ENCODE data around the gene EGFL8.

Gene EGFL8

DNA sequence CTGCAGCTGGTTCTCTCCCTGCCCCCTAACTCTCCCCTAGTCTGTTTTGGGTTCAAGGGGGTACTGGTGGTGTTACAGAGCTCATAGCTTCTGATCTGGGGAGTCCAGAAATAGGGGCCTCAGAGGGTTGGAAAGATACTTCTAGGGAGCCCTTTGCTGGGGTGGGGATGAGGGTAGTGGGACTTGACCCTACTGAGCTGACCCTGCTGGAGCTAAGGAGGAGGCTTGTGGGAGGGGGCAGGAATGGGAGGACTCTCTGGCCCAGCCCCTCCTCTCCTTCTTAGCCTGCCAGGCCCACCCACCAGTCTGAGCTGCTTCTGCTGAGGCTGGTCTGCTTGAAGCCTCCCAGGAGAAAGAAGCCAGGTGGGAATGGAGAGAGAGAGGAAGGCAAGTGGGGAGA lies at the start of gene EGFL8:
Gene EGFL8 (plus strand): TSS at position 301 of the 400 bp plus-strand sequence. CDS start 1,571 bp downstream, outside the sequence.
- Histone ChIP-seq H3K4me3 (ENCODE audit: low read length) (no peak within 1 kb of the TSS), H3K9ac (ENCODE audit: low read length) (no peak within 1 kb of the TSS), H3K36me3 (ENCODE audit: control insufficient read depth, low read depth, low read length) (peaks cover 28% of the 10 kb centered on the region), H3K27me3 (ENCODE audit: control insufficient read depth, insufficient read depth, low read length) (no peaks in the 10 kb centered on the region), H3K9me3 (ENCODE audit: control insufficient read depth, low read depth, low read length) (no peaks in the 10 kb centered on the region), H3K27ac (ENCODE audit: low read length) (no peak within 1 kb of the TSS), H3K4me1 (ENCODE audit: control insufficient read depth, low read depth, low read length) (no peaks in the 10 kb centered on the region)

DNA sequence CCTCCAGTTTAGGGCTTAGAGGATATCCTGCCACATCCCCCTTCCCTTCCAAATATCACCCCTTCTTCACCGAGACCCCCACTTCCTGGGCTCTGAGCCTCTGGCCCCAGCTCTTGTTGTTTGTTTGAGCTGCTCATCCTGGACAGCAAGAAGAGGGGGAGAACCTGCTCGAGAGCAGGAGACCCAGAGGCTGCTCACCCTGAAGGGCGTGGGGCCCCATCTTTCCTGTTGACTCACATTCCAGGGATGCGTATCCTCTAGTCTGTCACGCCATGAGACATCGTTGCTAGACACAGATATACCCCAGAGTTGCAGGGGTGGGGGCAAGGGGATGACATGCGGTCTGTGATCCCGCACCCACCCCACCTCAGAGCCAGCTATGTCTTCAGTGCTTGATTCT lies 49.6 kb upstream of the EGFL8 start:
- Histone ChIP-seq H3K27me3 (ENCODE audit: control insufficient read depth, insufficient read depth, low read length) (peaks cover 2% of the 10 kb centered on the region), H3K9me3 (ENCODE audit: control insufficient read depth, low read depth, low read length) (no peaks in the 10 kb centered on the region), H3K4me3 (ENCODE audit: low read length) (no peak overlapping the region), H3K9ac (ENCODE audit: low read length) (no peak overlapping the region), H3K4me1 (ENCODE audit: control insufficient read depth, low read depth, low read length) (no peaks in the 10 kb centered on the region), H3K27ac (ENCODE audit: low read length) (no peak overlapping the region), H3K36me3 (ENCODE audit: control insufficient read depth, low read depth, low read length) (peaks cover 21% of the 10 kb centered on the region)

DNA sequence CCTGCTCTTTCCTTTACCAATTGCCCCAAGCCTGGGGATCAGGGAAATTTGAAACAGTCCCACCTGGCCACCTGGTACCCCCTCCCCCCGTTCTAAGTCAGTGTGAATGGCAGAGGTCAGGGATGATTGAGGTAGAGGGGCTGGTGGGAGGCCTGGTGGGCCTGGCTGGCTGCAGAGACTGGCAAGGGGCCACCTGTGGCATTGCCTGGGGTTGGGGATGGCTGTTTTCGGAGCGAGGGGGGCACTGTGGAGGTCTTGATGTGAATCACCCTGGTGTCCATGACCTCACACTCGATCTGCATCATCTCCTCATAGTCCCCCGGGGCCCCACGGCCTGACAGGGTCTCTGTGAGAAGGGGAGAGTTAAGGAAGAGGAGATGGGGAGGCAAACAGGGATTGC lies 48.8 kb upstream of the EGFL8 start:
- no peaks in the 10 kb centered on the region for H3K9me3 ChIP-seq (ENCODE audit: control insufficient read depth, low read depth, low read length)
- no peak overlapping the region for H3K4me3 ChIP-seq (ENCODE audit: low read length)
- H3K9ac ChIP-seq (ENCODE audit: low read length), result no peak overlapping the region
- no peaks in the 10 kb centered on the region for H3K4me1 ChIP-seq (ENCODE audit: control insufficient read depth, low read depth, low read length)
- peaks cover 25% of the 10 kb centered on the region for H3K36me3 ChIP-seq (ENCODE audit: control insufficient read depth, low read depth, low read length)
- no peaks in the 10 kb centered on the region for H3K27me3 ChIP-seq (ENCODE audit: control insufficient read depth, insufficient read depth, low read length)
- H3K27ac ChIP-seq (ENCODE audit: low read length), result no peak overlapping the region

DNA sequence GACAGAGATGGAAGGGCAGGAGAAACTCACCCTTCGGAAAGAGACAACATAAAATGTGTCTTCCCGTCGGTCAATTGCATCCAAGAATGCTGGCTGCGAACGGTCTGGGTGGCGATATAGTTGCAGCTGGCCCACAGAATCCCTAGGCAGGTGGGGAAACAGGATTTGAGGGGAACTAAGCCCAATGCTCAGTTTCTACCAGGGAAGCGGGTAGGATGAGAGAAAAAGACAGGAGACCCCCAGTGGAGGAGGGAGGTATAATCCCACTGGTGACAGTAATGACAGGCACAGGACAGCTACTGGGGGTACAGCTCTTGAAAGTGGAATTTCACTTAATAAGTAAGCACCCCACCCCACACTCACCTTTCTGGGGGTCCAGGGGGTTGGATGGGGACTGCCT lies 47.7 kb upstream of the EGFL8 start:
- Histone ChIP-seq H3K9me3 (ENCODE audit: control insufficient read depth, low read depth, low read length) (no peaks in the 10 kb centered on the region), H3K36me3 (ENCODE audit: control insufficient read depth, low read depth, low read length) (peaks cover 34% of the 10 kb centered on the region), H3K27ac (ENCODE audit: low read length) (no peak overlapping the region), H3K27me3 (ENCODE audit: control insufficient read depth, insufficient read depth, low read length) (no peaks in the 10 kb centered on the region), H3K4me3 (ENCODE audit: low read length) (no peak overlapping the region), H3K9ac (ENCODE audit: low read length) (no peak overlapping the region), H3K4me1 (ENCODE audit: control insufficient read depth, low read depth, low read length) (no peaks in the 10 kb centered on the region)

DNA sequence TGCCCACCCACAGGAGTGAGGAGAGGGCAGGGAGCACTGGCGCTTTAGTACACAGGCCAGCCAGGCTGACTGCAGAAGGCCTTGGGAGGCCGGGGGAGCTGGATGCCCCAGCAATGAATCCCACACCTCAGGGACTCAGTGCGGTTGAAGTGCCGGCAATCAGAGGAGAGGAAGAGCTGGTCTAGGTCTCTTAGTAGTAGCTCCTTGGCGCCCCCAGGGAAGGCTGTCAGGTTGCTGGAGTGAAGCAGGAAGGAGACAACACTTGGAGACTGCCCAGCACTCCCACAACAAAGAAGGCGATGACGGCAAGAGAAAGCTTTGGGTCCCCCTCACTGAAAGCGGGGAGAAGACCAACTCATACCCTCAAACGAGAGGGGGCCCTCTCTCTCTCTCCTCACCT lies 46.9 kb upstream of the EGFL8 start:
- H3K27ac ChIP-seq (ENCODE audit: low read length), result no peak overlapping the region
- no peaks in the 10 kb centered on the region for H3K4me1 ChIP-seq (ENCODE audit: control insufficient read depth, low read depth, low read length)
- peaks cover 39% of the 10 kb centered on the region for H3K36me3 ChIP-seq (ENCODE audit: control insufficient read depth, low read depth, low read length)
- no peaks in the 10 kb centered on the region for H3K27me3 ChIP-seq (ENCODE audit: control insufficient read depth, insufficient read depth, low read length)
- H3K4me3 ChIP-seq (ENCODE audit: low read length), result no peak overlapping the region
- no peaks in the 10 kb centered on the region for H3K9me3 ChIP-seq (ENCODE audit: control insufficient read depth, low read depth, low read length)
- H3K9ac ChIP-seq (ENCODE audit: low read length), result no peak overlapping the region

DNA sequence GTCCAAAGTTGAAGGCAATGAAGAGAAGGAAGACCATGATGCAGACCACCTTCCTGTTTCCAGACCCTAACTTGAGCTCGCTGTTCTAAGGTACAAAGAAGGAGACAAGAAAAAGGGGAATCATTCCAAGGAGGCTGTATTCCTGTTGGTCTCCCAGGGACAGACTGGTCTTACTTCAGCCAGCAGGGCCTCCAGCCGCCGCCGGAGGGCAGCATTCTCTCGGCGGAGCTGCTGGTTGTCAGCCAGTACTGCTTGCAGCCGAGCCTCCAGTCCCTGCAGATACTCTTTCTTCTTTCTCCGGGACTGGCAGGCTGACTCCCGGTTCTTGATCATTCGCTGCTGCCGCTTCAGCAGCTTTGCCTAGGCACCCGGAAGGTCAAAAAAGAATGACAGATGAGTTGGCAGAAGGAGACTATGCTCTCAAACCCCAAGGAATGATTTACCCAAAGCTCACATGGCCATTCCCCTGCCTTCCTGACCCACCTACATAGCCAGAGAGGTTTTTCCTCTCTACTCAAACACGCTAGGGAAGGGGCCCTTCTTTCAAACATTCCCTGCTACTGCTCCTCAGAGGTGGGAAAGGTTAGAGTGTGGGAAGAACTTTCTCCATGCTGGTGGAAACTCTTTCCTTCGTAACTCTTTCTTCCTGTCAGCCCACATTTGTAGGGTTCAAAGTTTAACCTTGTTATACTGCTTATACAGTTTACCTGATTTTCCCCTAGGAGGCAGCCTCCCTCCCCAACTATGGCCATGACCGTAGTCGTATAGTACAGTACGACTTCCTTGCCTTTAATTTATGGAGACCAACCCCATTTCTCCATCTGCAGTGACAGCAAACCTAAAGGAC lies 45.4 kb upstream of the EGFL8 start:
- H3K27me3 ChIP-seq (ENCODE audit: control insufficient read depth, insufficient read depth, low read length), result no peaks in the 10 kb centered on the region
- no peak overlapping the region for H3K4me3 ChIP-seq (ENCODE audit: low read length)
- H3K9me3 ChIP-seq (ENCODE audit: control insufficient read depth, low read depth, low read length), result no peaks in the 10 kb centered on the region
- no peak overlapping the region for H3K9ac ChIP-seq (ENCODE audit: low read length)
- H3K36me3 ChIP-seq (ENCODE audit: control insufficient read depth, low read depth, low read length), result peaks cover 44% of the 10 kb centered on the region
- H3K27ac ChIP-seq (ENCODE audit: low read length), result no peak overlapping the region
- no peaks in the 10 kb centered on the region for H3K4me1 ChIP-seq (ENCODE audit: control insufficient read depth, low read depth, low read length)

DNA sequence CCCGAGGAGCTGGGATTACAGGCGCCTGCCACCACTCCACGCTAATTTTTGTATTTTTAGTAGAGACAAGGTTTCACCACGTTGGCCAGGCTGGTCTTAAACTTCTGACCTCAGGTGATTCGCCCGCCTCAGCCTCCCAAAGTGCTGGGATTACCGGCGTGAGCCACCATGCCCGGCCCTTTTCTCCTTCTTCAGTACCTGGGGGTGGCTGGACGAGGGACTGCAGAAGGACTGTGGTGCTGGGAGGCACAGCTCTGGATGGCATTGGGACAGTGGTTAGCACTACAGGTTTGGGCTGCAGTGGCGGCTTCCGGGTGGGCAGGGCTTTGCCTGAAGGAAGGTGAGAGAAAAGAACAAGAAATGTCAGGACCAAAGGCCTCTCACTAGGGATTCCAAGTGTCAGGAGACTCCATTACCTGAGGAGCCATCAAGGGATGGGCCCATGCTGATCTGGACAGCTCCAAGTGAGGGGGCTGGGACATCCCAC lies 43.8 kb upstream of the EGFL8 start:
- Histone ChIP-seq H3K27me3 (ENCODE audit: control insufficient read depth, insufficient read depth, low read length) (no peaks in the 10 kb centered on the region), H3K4me1 (ENCODE audit: control insufficient read depth, low read depth, low read length) (no peaks in the 10 kb centered on the region), H3K36me3 (ENCODE audit: control insufficient read depth, low read depth, low read length) (peaks cover 44% of the 10 kb centered on the region), H3K4me3 (ENCODE audit: low read length) (no peak overlapping the region), H3K9me3 (ENCODE audit: control insufficient read depth, low read depth, low read length) (no peaks in the 10 kb centered on the region), H3K27ac (ENCODE audit: low read length) (no peak overlapping the region), H3K9ac (ENCODE audit: low read length) (no peak overlapping the region)

DNA sequence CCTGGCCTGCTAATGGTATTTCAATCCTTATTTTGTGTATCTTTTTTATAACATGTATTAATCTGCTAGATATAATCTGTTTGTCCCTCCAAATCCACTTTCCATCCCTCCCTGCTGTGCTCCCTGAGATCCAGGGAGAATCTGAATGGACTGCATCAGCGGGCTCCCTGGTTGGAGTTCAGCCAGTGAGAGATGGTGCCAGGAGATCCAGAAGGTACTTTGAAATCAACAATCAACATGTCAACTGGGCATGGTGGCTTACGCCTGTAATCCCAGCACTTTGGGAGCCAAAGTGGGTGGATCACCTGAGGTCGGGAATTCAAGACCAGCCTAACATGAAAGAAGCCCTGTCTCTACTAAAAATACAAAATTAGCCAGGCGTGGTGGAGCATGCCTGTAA lies 40.7 kb upstream of the EGFL8 start:
- H3K4me1 ChIP-seq (ENCODE audit: control insufficient read depth, low read depth, low read length), result no peaks in the 10 kb centered on the region
- H3K27ac ChIP-seq (ENCODE audit: low read length), result no peak overlapping the region
- no peak overlapping the region for H3K9ac ChIP-seq (ENCODE audit: low read length)
- no peaks in the 10 kb centered on the region for H3K27me3 ChIP-seq (ENCODE audit: control insufficient read depth, insufficient read depth, low read length)
- peaks cover 32% of the 10 kb centered on the region for H3K36me3 ChIP-seq (ENCODE audit: control insufficient read depth, low read depth, low read length)
- no peaks in the 10 kb centered on the region for H3K9me3 ChIP-seq (ENCODE audit: control insufficient read depth, low read depth, low read length)
- H3K4me3 ChIP-seq (ENCODE audit: low read length), result no peak overlapping the region

DNA sequence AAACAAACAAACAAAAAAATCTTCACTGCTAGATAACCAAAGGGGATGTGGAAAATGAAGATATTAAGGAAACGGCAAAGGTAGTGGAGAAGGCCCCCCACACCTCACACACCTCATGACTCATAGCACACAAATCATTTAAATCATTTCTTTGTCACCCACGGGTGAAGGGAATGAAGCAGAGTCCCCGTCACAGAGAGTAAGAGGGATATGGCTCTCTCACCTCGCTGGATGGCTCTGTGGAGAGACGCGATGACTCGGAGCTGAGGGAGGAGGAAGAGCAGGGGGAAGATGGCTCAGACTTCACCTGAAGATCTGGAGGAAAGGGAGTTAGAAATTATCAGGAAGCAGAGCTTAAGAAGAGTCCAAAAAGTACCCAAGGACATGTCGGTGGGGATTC lies 37.5 kb upstream of the EGFL8 start:
- peak overlapping the region; percentile 90 for H3K4me3 ChIP-seq (ENCODE audit: low read length)
- H3K27ac ChIP-seq (ENCODE audit: low read length), result no peak overlapping the region
- peak overlapping the region; percentile 84 for H3K9ac ChIP-seq (ENCODE audit: low read length)

DNA sequence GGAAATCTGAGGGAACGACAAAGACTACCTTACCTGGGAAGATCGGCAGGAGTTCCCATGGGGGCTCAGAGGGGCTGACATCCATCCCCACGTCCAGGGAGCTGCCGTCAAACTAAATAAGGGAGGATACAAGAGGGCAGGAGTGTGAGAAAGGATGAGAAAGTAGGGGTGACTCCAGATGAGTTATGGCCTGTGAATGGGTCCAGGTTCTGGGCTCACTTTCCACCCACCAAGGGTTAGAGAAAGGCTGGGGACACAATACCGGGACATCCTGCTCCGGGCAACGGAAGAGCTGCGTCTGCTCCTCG lies 37.0 kb upstream of the EGFL8 start:
- Histone ChIP-seq H3K9ac (ENCODE audit: low read length) (peak overlapping the region; percentile 84), H3K9me3 (ENCODE audit: control insufficient read depth, low read depth, low read length) (no peaks in the 10 kb centered on the region), H3K36me3 (ENCODE audit: control insufficient read depth, low read depth, low read length) (peaks cover 11% of the 10 kb centered on the region), H3K4me1 (ENCODE audit: control insufficient read depth, low read depth, low read length) (peaks cover 7% of the 10 kb centered on the region), H3K27me3 (ENCODE audit: control insufficient read depth, insufficient read depth, low read length) (no peaks in the 10 kb centered on the region), H3K27ac (ENCODE audit: low read length) (peak overlapping the region; percentile 39), H3K4me3 (ENCODE audit: low read length) (peak overlapping the region; percentile 90)

More for the DNA sequence above, 37.5 kb upstream of the EGFL8 start:
- Histone ChIP-seq H3K4me1 (ENCODE audit: control insufficient read depth, low read depth, low read length) (peaks cover 7% of the 10 kb centered on the region), H3K27me3 (ENCODE audit: control insufficient read depth, insufficient read depth, low read length) (no peaks in the 10 kb centered on the region), H3K9me3 (ENCODE audit: control insufficient read depth, low read depth, low read length) (no peaks in the 10 kb centered on the region), H3K36me3 (ENCODE audit: control insufficient read depth, low read depth, low read length) (peaks cover 14% of the 10 kb centered on the region)

DNA sequence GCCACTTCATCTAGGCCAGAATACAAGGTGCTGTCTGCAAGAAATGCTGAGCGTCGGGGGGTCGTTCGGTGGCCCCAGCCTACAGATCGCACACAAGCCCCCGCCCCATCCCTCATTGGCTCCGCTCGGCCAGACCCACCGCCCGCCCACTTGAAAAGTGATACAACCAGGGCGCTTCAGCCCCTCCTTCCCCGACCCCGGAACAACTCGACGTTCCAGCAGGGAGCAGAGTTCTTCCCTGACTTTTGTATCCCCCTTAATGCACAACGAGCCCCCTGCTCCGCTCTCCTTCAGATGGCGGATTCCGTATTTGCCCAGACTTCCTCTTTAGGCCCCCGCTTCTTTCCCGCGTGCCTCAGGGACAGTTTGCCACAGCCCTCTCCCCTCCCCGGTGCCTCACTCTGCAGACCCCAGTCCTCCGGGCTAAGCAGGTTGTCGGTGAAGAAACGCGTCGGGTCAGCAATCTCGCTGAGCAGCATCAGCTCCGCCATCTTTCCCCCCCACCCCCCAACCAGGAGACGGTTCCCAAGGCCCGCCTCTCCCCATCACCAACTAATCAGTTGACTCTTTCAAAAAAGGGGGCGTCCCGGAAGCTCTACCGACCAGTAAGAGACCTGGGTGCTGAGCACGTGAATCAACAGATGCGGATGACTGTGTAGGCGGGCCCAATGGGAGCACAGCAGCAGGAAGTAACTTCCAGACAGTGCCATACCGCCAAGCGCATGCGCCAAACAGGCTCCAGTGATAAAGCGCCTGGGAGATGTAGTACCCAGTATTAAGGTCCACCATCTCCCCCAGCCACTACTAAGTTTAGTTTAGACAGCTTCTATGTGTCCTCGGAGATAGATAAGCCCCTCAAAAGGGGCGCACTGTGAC lies 36.4 kb upstream of the EGFL8 start, which contains the start of gene ATF6B:
Gene ATF6B (minus strand): TSS at position 530 of the 876 bp plus-strand sequence. CDS start 39 bp downstream, at position 491.
- H3K36me3 ChIP-seq (ENCODE audit: control insufficient read depth, low read depth, low read length), result peaks cover 11% of the 10 kb centered on the region
- H3K27ac ChIP-seq (ENCODE audit: low read length), result peak within 1 kb of the TSS; percentile 85
- H3K9me3 ChIP-seq (ENCODE audit: control insufficient read depth, low read depth, low read length), result no peaks in the 10 kb centered on the region
- H3K4me3 ChIP-seq (ENCODE audit: low read length), result peak within 1 kb of the TSS; percentile 90
- H3K4me1 ChIP-seq (ENCODE audit: control insufficient read depth, low read depth, low read length), result peaks cover 7% of the 10 kb centered on the region
- H3K27me3 ChIP-seq (ENCODE audit: control insufficient read depth, insufficient read depth, low read length), result no peaks in the 10 kb centered on the region
- H3K9ac ChIP-seq (ENCODE audit: low read length), result peak within 1 kb of the TSS; percentile 84

Measured in iPS-18a (cell line).